ENCODE measurements around the gene ZNF12.

The ZNF12 gene

DNA sequence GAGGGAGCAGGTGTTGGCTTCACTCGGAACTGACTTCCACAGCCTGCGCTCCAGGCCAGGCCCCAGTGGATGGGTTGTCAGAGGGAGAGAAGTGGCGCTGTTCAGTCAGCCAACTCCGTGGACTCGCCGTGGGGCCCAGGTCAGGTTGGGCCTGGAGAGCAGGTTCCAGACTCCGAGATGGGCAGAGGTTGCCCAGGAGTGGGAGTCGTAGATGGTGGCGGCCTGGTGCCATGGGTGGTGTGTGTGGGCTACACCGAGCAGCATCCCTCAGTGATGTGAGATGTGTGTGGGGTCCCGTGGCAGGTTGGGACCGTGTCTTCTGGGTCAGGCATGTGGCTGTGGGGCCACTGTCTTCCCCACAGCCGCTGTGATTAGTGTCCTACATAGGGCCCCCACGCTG lies 59.2 kb downstream of the ZNF12 start:
- DNase-seq (ENCODE audit: low read depth in 2 of 2), result no peak

GRCh38 chr7:6647080-6647479 lies 59.7 kb downstream of the ZNF12 start:
- DNase-seq (ENCODE audit: low read depth in 2 of 2), result no peak

DNA sequence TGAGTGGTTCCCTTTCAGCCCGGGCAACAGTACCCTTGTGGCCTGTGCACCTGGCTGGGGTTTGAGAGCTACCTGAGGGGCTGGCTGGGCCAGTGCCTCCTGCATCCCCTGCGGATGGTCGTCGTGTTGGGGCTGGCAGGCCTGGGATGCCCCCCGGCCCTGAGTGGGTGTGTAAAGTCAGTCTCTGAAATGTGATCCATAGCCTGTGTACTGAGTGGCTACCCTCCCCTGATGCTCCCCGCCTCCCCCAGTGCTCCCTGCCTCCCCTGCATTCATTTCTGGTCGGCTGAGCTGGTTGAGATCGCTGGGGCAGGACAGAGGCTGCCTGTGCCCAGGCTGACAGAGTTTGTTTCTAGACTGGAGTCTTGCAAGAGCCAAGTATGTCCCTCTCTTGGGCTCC lies 60.3 kb downstream of the ZNF12 start:
- DNase-seq (ENCODE audit: low read depth in 2 of 2), result no peak

GRCh38 chr7:6644728-6645127 lies 62.0 kb downstream of the ZNF12 start:
- DNase-seq (ENCODE audit: low read depth in 2 of 2), result no peak

- DNase-seq (ENCODE audit: low read depth in 2 of 2), result no peak
Observed at GRCh38 chr7:6643915-6644625, 62.7 kb downstream of the ZNF12 start.

GRCh38 chr7:6642861-6643640 lies 63.7 kb downstream of the ZNF12 start:
- no peak for DNase-seq (ENCODE audit: low read depth in 2 of 2)

GRCh38 chr7:6642239-6642839 lies 64.4 kb downstream of the ZNF12 start:
- no peak for DNase-seq (ENCODE audit: low read depth in 2 of 2)

DNA sequence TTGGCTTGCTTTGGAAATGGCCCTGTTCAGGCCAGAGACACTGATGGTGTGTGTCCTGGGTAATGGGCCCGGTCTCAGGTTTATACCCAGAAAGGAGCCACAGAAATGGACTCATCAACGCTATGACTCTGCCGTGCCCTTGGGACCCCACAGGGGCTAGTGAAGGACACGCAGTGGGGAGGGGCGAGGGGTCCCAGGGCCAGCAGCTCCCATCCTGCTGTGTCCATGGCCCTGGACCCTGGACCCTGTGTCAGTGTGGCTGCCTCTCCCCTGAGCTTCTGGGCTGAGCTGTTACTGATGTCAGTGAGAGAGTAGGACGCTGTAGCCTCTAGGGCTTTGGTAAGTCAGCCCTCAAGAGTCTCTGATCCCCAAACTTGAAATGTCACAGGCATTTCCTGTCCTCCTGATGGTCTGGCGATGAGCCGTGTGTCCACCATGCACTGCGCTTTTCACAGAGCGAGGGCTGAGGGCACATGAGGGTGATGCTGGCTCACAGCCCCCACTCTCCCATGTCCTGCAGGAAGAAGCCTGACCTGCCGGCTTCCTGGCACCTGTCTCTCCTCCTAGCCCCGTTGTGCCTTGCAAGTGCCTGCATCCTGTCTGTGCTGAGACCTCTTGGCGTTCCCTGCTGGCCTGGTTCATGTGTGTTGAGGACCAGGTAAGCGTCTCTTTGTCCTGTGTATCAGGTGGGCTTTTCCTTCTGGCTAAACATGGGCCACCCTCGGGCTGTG lies 65.3 kb downstream of the ZNF12 start:
- DNase-seq (ENCODE audit: low read depth in 2 of 2), result no peak

DNA sequence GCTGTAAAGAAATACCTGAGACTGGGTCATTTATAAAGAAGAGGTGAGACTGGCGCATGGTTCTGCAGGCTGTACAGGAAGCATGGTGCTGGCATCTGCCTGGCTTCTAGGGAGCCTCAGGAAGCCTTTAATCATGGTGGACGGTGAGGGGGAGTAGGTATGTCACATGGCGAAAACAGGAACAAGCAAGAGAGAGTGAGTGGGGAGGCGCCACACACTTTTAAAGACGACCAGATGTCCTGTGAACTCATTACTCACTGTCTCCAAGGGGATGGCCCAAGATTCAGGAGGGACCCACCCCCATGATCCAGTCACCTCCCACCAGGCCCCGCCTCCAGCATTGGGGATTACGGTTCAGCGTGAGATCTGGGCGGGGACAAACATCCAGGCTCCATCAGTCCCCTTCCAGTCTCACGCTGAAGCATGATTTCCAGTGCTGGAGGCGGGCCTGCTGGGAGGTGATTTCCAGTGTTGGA lies 66.5 kb downstream of the ZNF12 start:
- DNase-seq (ENCODE audit: low read depth in 2 of 2), result no peak

DNA sequence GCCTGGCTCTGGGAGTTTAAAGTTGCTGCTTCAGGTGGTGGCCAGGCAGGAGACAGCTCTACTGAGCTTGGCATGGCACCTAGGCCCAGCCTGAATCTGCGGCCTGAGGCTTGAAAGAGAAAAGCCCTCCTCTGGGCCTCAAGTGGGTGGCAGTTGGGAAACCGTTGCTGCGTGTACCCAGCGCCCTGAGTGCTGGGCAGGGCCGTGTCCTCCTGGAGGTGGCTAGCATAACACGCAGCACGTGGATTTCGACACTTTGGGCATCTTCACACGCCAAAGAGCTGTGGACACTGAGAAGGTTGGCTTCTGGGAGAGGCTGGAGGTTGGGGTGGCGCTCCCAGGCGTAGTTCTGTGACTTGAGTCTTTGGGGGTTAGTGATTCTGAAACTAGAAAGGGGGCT lies 67.1 kb downstream of the ZNF12 start:
- no peak for DNase-seq (ENCODE audit: low read depth in 2 of 2)

DNA sequence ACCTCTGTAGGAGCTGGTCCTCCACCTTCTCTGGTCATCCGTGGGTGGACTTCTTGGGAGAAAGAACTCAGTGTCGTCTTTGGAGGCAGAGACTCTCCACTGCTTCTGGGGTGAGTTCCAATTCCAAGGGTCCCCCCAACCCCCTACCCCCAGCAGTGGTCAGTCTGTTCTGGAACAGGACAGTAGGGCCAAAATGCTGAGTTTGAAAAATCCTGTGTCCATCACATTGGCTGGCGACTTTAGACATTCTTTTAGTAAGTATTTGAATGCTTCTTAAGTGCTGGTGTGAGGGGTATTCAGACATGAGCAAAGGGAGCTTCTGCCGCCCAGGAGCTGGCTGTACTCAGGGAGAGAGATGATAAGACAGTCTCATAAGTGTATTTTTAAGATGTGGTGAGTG lies 67.7 kb downstream of the ZNF12 start:
- no peak for DNase-seq (ENCODE audit: low read depth in 2 of 2)
